B cell (primary cell): ENCODE measurements around the gene CHMP1A. TPM values are rescaled to one million over a fixed set of nuclear protein-coding genes. Genes with fewer than 3 reads are reported as not detected.

Experiments
- ATAC-seq: fragments of 200-7000 bp; cut with Tn5 transposase; one replicate; pipeline ENCODE4 v1.10.0; 2021; ENCODE audit warnings: low read depth, mild to moderate bottlenecking, moderate number of reproducible peaks, moderate library complexity
- CTCF ChIA-PET: fragments of 350-600 bp; sonication (Branson Sonifier 250); formaldehyde crosslinking; loops from one replicate; lab custom pipeline; 2021; ENCODE audit warnings: antibody characterized with exemption, inconsistent platforms; lab: Charles Lee
- POLR2A ChIA-PET: fragments of 350-600 bp; sonication (Branson Sonifier 250); formaldehyde crosslinking; loops from one replicate; lab custom pipeline; 2021; ENCODE audit warnings: antibody characterized with exemption; lab: Charles Lee
- DNase-seq: peaks from one replicate; pipeline ENCODE4 v3.0.0; 2013
- H2AFZ ChIP-seq: 2 replicates; pipeline ENCODE4 v1.6.1; 2012; ENCODE audit warnings: mild to moderate bottlenecking, low read depth, low read length; ENCODE audit not compliant: insufficient read depth, poor library complexity, severe bottlenecking
- H3K27ac ChIP-seq, 2 donors: 1 replicate in 1 of 2; 2 replicates in 1 of 2; pipeline ENCODE4 v1.5.1; 2012 to 2013; ENCODE audit warnings: low read length in 2 of 2, mild to moderate bottlenecking in 2 of 2, moderate library complexity in 1 of 2
- H3K27me3 ChIP-seq, 4 experiments: fragments of 200-600 bp in 1 of 4; sonication (generic) in 1 of 4; replicated peaks in 1 of 4; 1 replicate in 2 of 4; 2 replicates in 2 of 4; pipeline versions ENCODE4 v1.6.1 to v1.7.0; 2013 to 2016; ENCODE audit warnings: low read length in 3 of 4, mild to moderate bottlenecking in 2 of 4, mixed read lengths in 1 of 4, moderate library complexity in 1 of 4; ENCODE audit not compliant: insufficient read depth in 4 of 4, control insufficient read depth in 3 of 4; ENCODE audit errors: control extremely low read depth in 1 of 4
- H3K36me3 ChIP-seq, 2 experiments: replicated peaks in 1 of 2; 1 replicate in 1 of 2; 2 replicates in 1 of 2; pipeline versions ENCODE4 v1.6.1 to v1.7.1; 2013; ENCODE audit warnings: low read length in 1 of 2; ENCODE audit not compliant: insufficient read depth in 2 of 2, control insufficient read depth in 1 of 2; ENCODE audit errors: control extremely low read depth in 1 of 2, extremely low read depth in 1 of 2
- H3K4me1 ChIP-seq, 2 donors: fragments of 200-600 bp in 1 of 2; sonication (generic) in 1 of 2; 1 replicate in 1 of 2; 2 replicates in 1 of 2; pipeline versions ENCODE4 v1.5.1 to v1.6.1; 2013 to 2017; ENCODE audit warnings: low read length in 2 of 2; ENCODE audit not compliant: control insufficient read depth in 2 of 2, insufficient read depth in 2 of 2
- H3K4me2 ChIP-seq: replicated peaks from 2 replicates; pipeline ENCODE3; 2012; ENCODE audit warnings: mild to moderate bottlenecking, low read depth, low read length; ENCODE audit not compliant: poor library complexity, severe bottlenecking
- H3K4me3 ChIP-seq, 5 experiments: fragments of 200-600 bp in 1 of 5; sonication (generic) in 1 of 5; 1 replicate in 3 of 5; 2 replicates in 2 of 5; pipeline versions ENCODE4 v1.5.1 to v1.7.0; 2011 to 2016; ENCODE audit warnings: low read length in 4 of 5, mild to moderate bottlenecking in 4 of 5, low read depth in 2 of 5, control low read depth in 1 of 5, moderate library complexity in 1 of 5; ENCODE audit not compliant: insufficient read depth in 1 of 5; ENCODE audit errors: control extremely low read depth in 1 of 5, extremely low read depth in 1 of 5
- H3K79me2 ChIP-seq: fragments of 200-600 bp; sonication (generic); one replicate; pipeline ENCODE4 v1.6.0; 2016; ENCODE audit warnings: low read length; ENCODE audit not compliant: control insufficient read depth, insufficient read depth
- H3K9ac ChIP-seq: fragments of 200-600 bp; sonication (generic); 2 replicates; pipeline ENCODE4 v1.6.1; 2017; ENCODE audit warnings: mild to moderate bottlenecking, low read length, moderate library complexity
- H3K9me3 ChIP-seq, 3 donors: one replicate each; pipeline versions ENCODE4 v1.6.1 to v1.7.1; 2013; ENCODE audit warnings: low read length in 2 of 3; ENCODE audit not compliant: control insufficient read depth in 2 of 3, insufficient read depth in 1 of 3; ENCODE audit errors: control extremely low read depth in 1 of 3
- H4K20me1 ChIP-seq: 2 replicates; pipeline ENCODE4 v1.6.0; 2012; ENCODE audit warnings: mild to moderate bottlenecking, low read length; ENCODE audit not compliant: insufficient read depth, control insufficient read depth, poor library complexity, severe bottlenecking
- H3K27ac Mint-ChIP-seq: one replicate; pipeline ENCODE4 v1.8.0; 2021; ENCODE audit warnings: mixed read lengths
- H3K27me3 Mint-ChIP-seq: one replicate; pipeline ENCODE4 v1.8.0; 2021; ENCODE audit warnings: mixed read lengths
- H3K4me1 Mint-ChIP-seq: one replicate; pipeline ENCODE4 v1.8.0; 2021; ENCODE audit warnings: mixed read lengths
- H3K4me3 Mint-ChIP-seq: one replicate; pipeline ENCODE4 v1.8.0; 2021; ENCODE audit warnings: mixed read lengths
- H3K9me3 Mint-ChIP-seq: one replicate; pipeline ENCODE4 v1.8.0; 2022; ENCODE audit warnings: mixed read lengths; ENCODE audit not compliant: insufficient read depth
- EZH2 ChIP-seq: IDR thresholded peaks from 2 replicates; pipeline ENCODE4 v1.6.1; 2012; ENCODE audit warnings: borderline replicate concordance, low read depth, mild to moderate bottlenecking, moderate library complexity, low read length; ENCODE audit not compliant: insufficient read depth, poor library complexity, severe bottlenecking
- WGBS: methylation state at CpG from one replicate; pipeline ENCODE4 v1.1.5; 2013; ENCODE audit warnings: missing lambda C conversion rate; ENCODE audit not compliant: insufficient coverage; 5-methylcytosine and 5-hydroxymethylcytosine counted together
- intact Hi-C: fragments of 100-400 bp; cut with micrococcal nuclease; formaldehyde crosslinking; loops from one replicate; pipeline ENCODE4 v1.10.0; 2022
- polyA plus RNA-seq: library from polyadenylated mRNA; depleted of rRNA; stranded (reverse); fragments of >200 nt; gene quantifications from 2 replicates; pipeline ENCODE4 v1.2.3, GENCODE V29; 2012
- total RNA-seq, 2 donors: library from RNA; stranded (reverse); fragments of 120-200 nt in 1 of 2; gene quantifications; 1 replicate in 1 of 2; 2 replicates in 1 of 2; pipeline versions ENCODE4 v1.2.3 to v1.2.4, GENCODE V29; 2013 to 2022
- TF ChIP-seq, protein P1 (sequence below): fragments of 200-600 bp; IDR thresholded peaks from one replicate; pipeline ENCODE4 v1.8.0; 2022; ENCODE audit warnings: antibody characterized with exemption, mild to moderate bottlenecking

Gene CHMP1A
- total and polyA plus RNA-seq, 2 donors (not counting 1 experiment from before 2014, with no cell fraction given): 80.4 to 88.1 TPM

DNA sequence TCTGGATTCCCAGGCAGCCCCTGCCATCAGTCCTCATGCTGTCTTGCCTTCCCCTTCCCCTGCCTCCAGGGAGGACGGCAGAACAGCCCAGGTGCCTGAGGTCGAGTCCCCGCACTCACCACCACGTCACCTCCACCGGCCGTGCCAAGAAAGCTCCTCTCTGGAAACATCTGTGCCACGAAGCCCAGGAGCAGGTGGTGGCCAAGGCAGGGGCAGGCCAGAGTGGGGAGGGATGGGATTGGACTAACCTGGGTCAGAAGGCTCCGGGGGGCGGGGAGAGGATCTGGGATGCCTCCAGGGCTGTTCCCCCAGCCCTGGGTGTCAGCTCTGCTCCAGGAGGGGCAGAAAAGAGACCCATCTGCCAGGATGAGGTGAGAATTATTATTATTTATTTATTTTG is 51.5 kb downstream of the CHMP1A start:
- Mint-ChIP-seq H3K9me3 (no peaks in the 10 kb centered on the region), H3K27me3 (peaks cover 4% of the 10 kb centered on the region), H3K27ac (no peak overlapping the region), H3K4me3 (no peak overlapping the region), H3K4me1 (peaks cover 7% of the 10 kb centered on the region)
- Histone ChIP-seq H3K9ac (no peak overlapping the region), H3K79me2 (no peaks in the 10 kb centered on the region), H3K9me3 (no peaks in the 10 kb centered on the region), H3K27ac (no peak overlapping the region), H3K4me2 (no peak overlapping the region), H3K4me1 (peaks cover 7 to 10% of the 10 kb centered on the region in 2 donors), H4K20me1 (no peaks in the 10 kb centered on the region), H3K27me3 (peaks cover 0 to 14% (median 0%) of the 10 kb centered on the region in 4 experiments), H3K36me3 (no peaks in the 10 kb centered on the region), H2AFZ (no peak overlapping the region), H3K4me3 (no peak overlapping the region)
- ATAC-seq (no peak), DNase-seq (no peak)
- TF ChIP-seq, protein P1, sequence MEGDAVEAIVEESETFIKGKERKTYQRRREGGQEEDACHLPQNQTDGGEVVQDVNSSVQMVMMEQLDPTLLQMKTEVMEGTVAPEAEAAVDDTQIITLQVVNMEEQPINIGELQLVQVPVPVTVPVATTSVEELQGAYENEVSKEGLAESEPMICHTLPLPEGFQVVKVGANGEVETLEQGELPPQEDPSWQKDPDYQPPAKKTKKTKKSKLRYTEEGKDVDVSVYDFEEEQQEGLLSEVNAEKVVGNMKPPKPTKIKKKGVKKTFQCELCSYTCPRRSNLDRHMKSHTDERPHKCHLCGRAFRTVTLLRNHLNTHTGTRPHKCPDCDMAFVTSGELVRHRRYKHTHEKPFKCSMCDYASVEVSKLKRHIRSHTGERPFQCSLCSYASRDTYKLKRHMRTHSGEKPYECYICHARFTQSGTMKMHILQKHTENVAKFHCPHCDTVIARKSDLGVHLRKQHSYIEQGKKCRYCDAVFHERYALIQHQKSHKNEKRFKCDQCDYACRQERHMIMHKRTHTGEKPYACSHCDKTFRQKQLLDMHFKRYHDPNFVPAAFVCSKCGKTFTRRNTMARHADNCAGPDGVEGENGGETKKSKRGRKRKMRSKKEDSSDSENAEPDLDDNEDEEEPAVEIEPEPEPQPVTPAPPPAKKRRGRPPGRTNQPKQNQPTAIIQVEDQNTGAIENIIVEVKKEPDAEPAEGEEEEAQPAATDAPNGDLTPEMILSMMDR: no peak
- no peak for TF ChIP-seq EZH2
- WGBS: 92% methylated on average over 9 of the region's 9 CpGs
- intact Hi-C loops: no loop called here
- POLR2A ChIA-PET: no interaction called here
- CTCF ChIA-PET: no interaction called here

DNA sequence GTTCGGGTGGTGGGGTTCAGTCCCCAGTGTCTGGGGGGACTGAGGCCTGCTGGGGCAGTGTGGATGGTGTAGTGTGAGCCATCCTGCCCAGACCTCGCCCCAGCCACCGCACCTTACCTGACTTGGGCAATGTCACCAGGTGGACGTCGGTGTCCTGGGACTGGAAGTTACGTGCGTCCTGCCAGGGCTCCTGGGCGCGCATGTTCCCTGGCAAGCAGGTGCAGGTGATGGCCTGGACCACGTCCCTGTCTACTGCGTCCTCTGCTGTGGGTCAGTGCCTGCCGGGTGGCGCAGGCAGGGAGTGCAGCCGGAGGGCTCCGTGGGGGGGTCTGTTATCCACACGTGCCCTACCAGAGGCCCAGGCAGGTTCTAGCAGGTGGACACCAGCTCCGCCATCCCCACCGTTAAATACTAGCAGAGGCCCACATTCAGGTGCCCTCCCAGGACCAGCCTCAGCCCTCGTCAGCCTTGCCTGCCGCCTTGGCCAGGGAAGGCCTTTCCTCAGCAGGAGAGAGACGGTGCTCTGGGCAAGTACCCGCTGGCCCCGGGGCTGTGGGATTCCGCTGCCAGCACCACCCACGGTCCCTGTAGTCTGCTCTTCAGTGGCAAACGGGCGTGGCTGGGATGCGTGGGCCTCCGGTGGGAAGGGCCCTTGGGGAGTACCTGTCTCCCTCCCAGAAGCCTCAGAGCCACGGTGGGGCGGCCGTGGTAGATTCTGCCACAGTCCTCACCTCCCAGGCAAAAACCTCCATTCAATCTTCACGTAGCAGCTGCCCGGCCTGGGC is 52.1 kb downstream of the CHMP1A start:
- H3K36me3 ChIP-seq: no peaks in the 10 kb centered on the region
- no peak overlapping the region for H3K9ac ChIP-seq
- TF ChIP-seq, protein P1: no peak
- TF ChIP-seq EZH2: no peak
- DNase-seq (no peak), ATAC-seq (no peak)
- no peaks in the 10 kb centered on the region for H3K79me2 ChIP-seq
- CTCF ChIA-PET: no interaction called here
- H3K4me1 ChIP-seq: peaks cover 7 to 10% of the 10 kb centered on the region in 2 donors
- POLR2A ChIA-PET: no interaction called here
- Mint-ChIP-seq H3K27ac (no peak overlapping the region), H3K9me3 (no peaks in the 10 kb centered on the region), H3K4me3 (no peak overlapping the region), H3K4me1 (peaks cover 7% of the 10 kb centered on the region), H3K27me3 (peaks cover 4% of the 10 kb centered on the region)
- intact Hi-C loops: no loop called here
- no peak overlapping the region for H2AFZ ChIP-seq
- no peak overlapping the region for H3K4me2 ChIP-seq
- H3K27me3 ChIP-seq: peaks cover 0 to 14% (median 0%) of the 10 kb centered on the region in 4 experiments
- H3K4me3 ChIP-seq: no peak overlapping the region
- H4K20me1 ChIP-seq: no peaks in the 10 kb centered on the region
- no peaks in the 10 kb centered on the region for H3K9me3 ChIP-seq
- H3K27ac ChIP-seq: no peak overlapping the region
- 94% methylated on average over 30 of the region's 34 CpGs for WGBS
